ENCODE results near the gene NLRP9. TPM values are rescaled to one million over a fixed set of nuclear protein-coding genes. Genes with fewer than 3 reads are reported as not detected.

The NLRP9 gene
- total and polyA plus RNA-seq, 2 of the 13 experiments (the other 11 are each of a cell fraction or from before 2014, with no cell fraction given), result not detected

GRCh38 chr19:55674841-55675660 is 63.2 kb downstream of the NLRP9 start, which contains the start of gene EPN1 (continued):
- TF ChIP-seq NFAT5 (CRISPR knock-in tag; IDR thresholded peaks at IDR 0.05) (0 out of 2 replicates have a peak, but pooled peaks have one; percentile 19), ZNF10 (CRISPR knock-in tag; IDR thresholded peaks at IDR 0.05; ENCODE audit: borderline replicate concordance, low read depth) (no peak), ZBTB2 (CRISPR knock-in tag; IDR thresholded peaks at IDR 0.05; ENCODE audit: low read depth) (peak; percentile 91), ZZZ3 (CRISPR knock-in tag; IDR thresholded peaks at IDR 0.05; ENCODE audit: borderline replicate concordance) (no peak), ATF5 (CRISPR knock-in tag; IDR thresholded peaks at IDR 0.05; ENCODE audit: low read depth) (no peak), CSRNP1 (CRISPR knock-in tag; IDR thresholded peaks at IDR 0.05) (no peak; the same call in 1 of the 2 replicates), ZNF792 (CRISPR knock-in tag; IDR thresholded peaks at IDR 0.05) (no peak), FOXK1 (CRISPR knock-in tag; IDR thresholded peaks at IDR 0.05; ENCODE audit: borderline replicate concordance, low read depth) (0 out of 2 replicates have a peak, but pooled peaks have one; percentile 62), ZBTB14 (CRISPR knock-in tag; IDR thresholded peaks at IDR 0.05) (peak; percentile 27; the same call in 1 of the 2 replicates), MEIS2 (CRISPR knock-in tag; IDR thresholded peaks at IDR 0.05) (peak; percentile 32; the same call in 1 of the 2 replicates), ZBTB38 (CRISPR knock-in tag; IDR thresholded peaks at IDR 0.05) (peak; percentile 78; the same call in 1 of the 2 replicates), TAF1 (CRISPR knock-in tag; IDR thresholded peaks at IDR 0.05) (peak; percentile 33; the same call in 1 of the 2 replicates)
